GM19452 (cell line): Measurements from ENCODE around the gene IRF2BP1.
A peak's percentile ranks its signal among the peaks of the same experiment; 100 is the strongest.
"Not testable (repeated sequence)": the region's sequence is repeated elsewhere in the genome, so short reads cannot be mapped to it uniquely, and the experiment has no call there.

Experiments
- ATAC-seq: cut with Tn5 transposase; IDR thresholded peaks from one replicate; pipeline ENCODE4 v1.9.1; 2021; ENCODE audit not compliant: unreplicated experiment

Gene IRF2BP1

DNA sequence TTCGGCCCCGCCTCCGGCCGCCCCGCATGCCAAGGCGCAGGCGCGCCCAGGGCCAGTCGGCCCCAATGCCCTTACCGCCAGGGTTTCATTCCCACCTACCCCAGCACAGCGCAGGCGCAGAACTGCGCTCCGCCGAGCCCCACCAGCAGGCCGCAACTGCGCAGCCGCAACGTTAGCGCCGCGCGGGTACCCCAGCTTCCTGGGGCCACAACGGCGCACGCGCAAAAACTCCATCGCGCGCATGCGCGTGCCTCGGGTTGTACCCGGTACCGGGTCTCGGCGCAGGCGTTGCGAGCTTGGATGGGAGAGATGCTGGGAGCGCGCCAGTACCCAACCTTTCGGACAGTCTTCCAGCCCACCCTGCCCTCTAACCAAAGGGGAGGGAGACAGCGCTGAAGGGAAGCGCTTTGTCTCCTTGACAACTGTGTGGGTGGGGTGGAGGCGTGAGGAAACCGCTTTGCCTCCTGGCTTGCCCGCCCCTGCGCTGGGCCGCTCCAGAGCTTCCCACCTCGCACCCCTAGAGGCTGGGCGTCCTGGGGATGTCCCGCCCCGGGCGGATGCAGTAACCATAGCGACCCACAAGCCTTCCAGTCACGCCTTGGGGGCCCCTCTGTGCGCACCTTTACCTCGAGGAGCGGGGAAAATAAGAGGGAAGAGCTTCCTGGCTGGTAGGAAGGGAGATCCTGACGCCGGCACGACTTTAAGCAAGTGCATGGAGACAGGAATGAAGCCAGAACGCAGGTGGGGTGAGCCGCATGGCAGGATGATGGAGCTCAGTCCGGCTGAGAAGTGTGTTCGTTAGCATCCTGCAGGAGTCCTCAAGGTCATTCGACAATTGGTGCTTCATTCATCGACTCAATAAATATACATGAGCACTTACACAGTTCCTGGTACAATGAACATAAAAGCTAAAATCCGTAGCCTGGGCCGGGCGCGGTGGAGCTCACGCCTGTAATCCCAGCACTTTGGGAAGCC lies 17.0 kb upstream of the IRF2BP1 start:
- ATAC-seq, result peak; percentile 88

DNA sequence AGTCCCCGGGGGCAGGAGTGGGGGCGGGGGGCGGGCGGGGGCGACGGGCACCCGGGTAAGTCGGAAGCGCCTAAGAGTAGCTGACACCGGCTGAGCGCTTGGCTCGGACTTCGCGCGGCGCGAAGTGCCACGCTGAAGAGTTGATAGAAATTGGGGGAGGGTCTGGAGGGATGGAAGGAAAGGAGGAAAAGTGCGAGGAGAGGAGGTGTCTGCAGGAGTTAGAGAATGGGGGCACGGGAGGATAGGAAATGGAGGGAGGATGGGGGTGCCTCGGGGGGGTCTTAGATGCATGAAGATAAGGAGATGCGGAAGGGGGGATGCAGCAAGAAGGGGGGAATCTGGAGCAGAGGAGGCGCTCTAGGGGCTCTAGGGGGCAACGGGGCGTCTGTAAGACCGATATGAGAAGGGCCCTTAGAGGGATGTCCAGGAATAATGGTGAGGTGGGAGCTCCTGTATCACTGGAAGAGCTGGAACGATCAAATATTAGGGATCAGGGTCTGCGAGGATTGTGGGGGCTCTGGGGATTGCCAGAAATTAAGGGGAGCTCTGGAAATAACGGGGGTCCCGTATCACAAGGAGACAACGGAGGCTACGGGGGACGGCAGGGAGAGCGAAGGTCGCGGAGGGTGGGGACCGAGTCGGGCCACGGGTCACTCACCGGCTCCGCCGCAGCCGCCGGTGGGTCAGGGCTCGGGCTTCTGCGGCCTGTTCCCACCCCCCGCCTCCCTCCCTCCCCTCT lies 16.1 kb upstream of the IRF2BP1 start, which contains the start of gene MYPOP:
Gene MYPOP (minus strand): TSS at position 702 of the 739 bp plus-strand sequence. CDS start 840 bp downstream, outside the sequence.
- ATAC-seq, result no peak

GRCh38 chr19:45901432-45901911 lies 15.5 kb upstream of the IRF2BP1 start:
- ATAC-seq, result no peak

GRCh38 chr19:45900738-45901431 lies 14.9 kb upstream of the IRF2BP1 start:
- no peak for ATAC-seq

DNA sequence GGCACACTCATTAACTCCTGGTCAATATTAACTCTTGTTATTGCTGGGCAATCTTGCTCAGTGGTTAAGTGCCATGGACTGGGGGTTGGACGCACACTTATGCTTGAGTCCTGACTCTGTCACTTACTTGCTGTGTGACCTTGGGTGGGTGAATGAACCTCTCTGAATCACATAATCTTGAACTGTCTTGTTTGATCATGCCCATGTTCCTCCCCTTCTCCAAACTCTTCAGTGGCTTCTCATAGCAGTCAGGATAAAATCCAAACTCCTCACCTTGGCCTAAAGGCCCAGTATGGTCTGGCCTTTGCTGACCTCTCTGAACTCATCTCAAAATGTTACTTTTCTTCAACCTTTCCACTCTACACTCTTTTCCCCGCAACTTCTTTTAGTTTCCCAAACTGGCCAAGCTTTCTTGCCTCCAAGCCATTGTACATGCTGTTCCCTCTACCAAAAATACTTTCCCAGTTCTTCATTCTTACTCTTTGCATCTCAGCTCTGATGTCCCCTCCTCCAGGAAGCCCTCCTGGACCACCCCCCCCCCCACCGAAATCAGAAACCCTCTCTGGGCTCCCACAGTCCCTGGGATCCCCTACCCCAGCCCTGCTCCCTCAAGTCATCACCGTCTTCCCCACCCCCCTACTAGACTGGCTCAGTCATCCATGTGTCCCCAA lies 14.1 kb upstream of the IRF2BP1 start:
- ATAC-seq, result no peak

- no peak for ATAC-seq
Measured at GRCh38 chr19:45899253-45899652, 13.3 kb upstream of the IRF2BP1 start.

DNA sequence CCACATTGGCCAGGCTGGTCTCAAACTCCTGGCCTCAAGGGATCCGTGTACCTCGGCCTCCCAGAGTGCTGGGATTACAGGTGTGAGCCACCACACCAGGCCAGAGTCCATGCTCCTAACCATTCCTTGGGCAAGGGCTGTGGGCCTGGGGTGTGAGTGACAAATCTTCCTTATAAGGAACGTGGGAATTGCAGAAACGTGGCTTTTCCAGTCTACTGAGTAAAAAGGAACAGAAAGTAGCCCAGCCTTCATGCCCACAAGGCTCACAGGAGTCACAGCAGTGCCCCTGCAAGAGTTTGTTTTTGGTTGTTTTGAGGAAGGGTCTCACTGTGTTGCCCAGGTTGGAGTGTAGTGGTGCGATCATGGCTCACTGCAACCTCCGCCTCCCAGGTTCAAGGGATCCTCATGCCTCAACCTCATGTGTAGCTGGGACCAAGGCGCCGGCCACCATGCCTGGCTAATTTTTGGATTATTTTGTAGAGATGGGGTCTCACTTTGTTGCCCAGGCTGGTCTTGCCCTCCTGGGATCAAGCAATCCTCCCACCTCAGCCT lies 11.4 kb upstream of the IRF2BP1 start:
- ATAC-seq, result no peak

DNA sequence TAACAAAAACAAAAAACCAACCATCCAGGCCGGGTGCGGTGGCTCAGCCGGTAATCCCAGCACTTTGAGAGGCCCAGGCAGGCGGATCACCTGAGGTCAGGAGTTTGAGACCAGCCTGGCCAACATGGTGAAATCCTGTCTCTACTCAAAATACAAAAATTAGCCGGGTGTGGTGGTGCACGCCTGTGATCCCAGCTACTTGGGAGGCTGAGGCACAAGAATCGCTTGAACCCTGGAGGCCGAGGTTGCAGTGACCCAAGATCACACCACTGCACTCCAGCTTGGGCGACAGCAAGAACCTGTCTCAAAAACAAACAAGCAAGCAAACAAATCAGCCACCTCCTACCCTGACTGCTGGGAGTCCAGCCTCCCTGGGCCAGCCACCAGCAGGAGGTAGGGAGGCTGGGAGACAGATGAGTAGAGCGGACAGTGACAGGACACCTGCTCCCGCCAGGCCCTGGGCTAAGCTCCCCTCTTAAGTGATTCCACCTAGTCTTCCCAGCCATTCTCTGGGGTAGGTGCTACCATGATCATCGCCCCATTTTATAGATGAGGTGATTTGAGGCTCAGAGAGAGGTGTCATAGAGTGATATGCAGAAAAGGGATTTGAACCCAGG lies 10.2 kb upstream of the IRF2BP1 start:
- ATAC-seq, result not testable (repeated sequence)

DNA sequence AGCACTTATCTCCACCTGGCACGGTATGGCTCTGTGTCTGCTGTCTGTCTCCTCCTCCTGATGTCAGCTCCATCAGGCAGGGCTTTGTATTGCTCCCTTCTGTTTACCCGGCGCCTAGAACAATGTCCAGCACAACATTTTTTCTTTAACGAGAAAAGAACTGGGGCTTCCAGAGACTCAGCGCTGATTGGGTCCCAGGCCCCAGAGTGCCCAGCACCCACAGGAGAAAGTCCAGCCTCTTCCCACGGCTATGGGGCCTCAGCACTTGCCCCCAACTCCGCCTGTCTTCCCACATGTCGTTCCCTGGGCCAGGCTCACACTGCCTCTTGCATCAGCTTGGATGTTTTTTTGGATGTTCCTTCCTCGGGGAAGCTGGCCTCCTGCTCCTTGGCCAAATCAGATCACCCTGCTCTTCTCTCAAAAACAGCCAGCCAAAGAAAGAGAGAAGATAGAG lies 9.6 kb upstream of the IRF2BP1 start:
- no peak for ATAC-seq

DNA sequence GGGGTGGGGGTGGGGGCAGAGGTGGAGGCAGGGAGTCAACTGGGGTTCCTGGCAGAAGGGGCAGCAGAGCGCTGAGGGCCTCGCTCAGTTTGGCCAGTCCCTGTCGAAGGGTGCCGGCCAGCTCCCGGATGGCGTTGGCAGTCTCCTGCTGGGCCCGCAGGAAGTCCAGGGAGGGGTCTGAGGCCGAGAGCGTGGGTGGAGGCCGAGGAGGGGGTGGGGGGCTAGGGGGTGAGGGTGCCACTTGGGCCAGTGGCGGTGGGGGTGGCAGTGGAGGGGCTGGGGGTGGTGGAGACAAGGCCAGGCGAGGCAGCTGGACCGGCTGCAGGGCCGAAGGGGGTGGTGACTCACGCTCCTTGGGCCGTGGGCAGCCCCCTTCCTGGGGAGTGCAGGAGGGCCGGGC lies 4.9 kb upstream of the IRF2BP1 start:
- no peak for ATAC-seq

GRCh38 chr19:45889210-45889885 lies 3.4 kb upstream of the IRF2BP1 start:
- no peak for ATAC-seq

GRCh38 chr19:45887200-45887710 lies 1.3 kb upstream of the IRF2BP1 start:
- ATAC-seq, result no peak

GRCh38 chr19:45886427-45887199 lies 672 bp upstream of the IRF2BP1 start:
- peak; percentile 43 for ATAC-seq

DNA sequence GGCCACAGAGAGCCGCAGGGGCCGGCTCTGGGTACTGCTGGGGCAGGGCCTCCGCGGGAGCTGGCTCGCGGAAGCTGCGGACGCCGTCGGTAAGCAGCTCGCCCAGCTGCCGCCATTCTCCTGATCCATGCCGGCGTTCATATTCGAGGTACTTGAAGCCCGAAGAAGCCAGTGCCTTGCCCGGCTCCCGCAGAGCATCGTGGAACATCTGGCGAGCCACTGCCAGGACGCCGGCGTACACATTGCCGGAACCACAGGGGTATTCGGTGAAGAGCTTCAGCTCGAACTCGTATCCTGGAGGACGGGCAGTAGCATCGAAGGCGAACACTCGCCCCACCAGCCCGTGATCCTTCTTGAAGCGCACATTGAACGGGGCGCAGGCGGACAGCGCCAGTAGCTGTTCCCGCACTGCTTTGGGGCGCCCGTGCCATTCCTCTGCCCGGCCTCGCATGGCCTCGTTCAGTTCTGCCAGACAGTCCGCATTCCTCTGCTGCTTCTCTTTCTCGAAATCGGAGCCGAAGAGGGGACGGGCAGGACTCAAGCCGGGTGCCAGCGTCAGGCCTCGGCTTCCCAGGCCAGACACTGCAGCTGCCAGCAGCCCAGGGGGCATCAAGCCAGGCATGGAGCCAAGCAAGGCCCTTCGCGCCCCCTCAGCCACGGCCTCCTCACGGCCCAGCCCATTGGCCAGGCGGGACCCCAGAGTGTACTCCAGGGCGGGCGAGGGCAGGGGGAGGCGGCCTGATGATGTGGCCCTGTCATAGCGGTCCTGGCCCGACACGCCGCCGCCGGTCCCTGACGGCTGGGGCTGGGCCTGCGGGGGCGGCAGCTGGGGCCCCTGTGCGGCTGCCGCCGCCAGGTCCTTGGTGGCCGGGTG lies 1.0 kb downstream of the IRF2BP1 start:
- no peak for ATAC-seq

GRCh38 chr19:45883881-45884681 lies 1.9 kb downstream of the IRF2BP1 start:
- no peak for ATAC-seq

DNA sequence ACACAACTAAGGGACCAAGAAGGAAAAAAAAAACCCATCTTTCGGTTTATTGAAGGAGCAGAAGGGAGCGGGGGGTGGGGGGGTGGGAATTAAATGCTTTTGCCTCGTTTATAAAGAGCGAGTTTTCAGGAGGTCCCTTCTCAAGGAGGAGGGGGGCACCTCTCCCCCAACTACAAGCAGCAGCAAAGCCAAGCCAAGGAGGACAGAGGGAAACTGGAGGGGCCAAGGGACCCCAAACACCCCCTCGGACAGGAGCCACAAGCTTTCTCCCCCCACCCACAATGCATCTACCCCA lies 2.4 kb downstream of the IRF2BP1 start:
- ATAC-seq, result no peak
